BLaER1 (cell line): ENCODE results near the gene AMDHD2.

Source experiments
- H3K27ac ChIP-seq: shearing (Covaris generic); formaldehyde crosslinking; 2 replicates; pipeline ENCODE4 v1.8.1; 2022
- H3K27me3 ChIP-seq: shearing (Covaris generic); formaldehyde crosslinking; 2 replicates; pipeline ENCODE4 v1.8.1; 2022
- H3K36me3 ChIP-seq: shearing (Covaris generic); formaldehyde crosslinking; 2 replicates; pipeline ENCODE4 v1.8.1; 2022
- H3K4me1 ChIP-seq: shearing (Covaris generic); formaldehyde crosslinking; 2 replicates; pipeline ENCODE4 v1.8.1; 2022
- H3K4me2 ChIP-seq: shearing (Covaris generic); formaldehyde crosslinking; 2 replicates; pipeline ENCODE4 v1.8.1; 2022
- H3K4me3 ChIP-seq: shearing (Covaris generic); formaldehyde crosslinking; 2 replicates; pipeline ENCODE4 v1.8.1; 2022
- H3K9ac ChIP-seq: shearing (Covaris generic); formaldehyde crosslinking; 2 replicates; pipeline ENCODE4 v1.8.1; 2022
- H3K9me3 ChIP-seq: shearing (Covaris generic); formaldehyde crosslinking; 2 replicates; pipeline ENCODE4 v1.8.1; 2022
- H4K20me1 ChIP-seq: shearing (Covaris generic); formaldehyde crosslinking; 2 replicates; pipeline ENCODE4 v1.8.1; 2022
- Cebpa-rat ChIP-seq: shearing (Covaris generic); IDR thresholded peaks from 2 replicates; pipeline ENCODE4 v1.8.1; 2022

The AMDHD2 gene

DNA sequence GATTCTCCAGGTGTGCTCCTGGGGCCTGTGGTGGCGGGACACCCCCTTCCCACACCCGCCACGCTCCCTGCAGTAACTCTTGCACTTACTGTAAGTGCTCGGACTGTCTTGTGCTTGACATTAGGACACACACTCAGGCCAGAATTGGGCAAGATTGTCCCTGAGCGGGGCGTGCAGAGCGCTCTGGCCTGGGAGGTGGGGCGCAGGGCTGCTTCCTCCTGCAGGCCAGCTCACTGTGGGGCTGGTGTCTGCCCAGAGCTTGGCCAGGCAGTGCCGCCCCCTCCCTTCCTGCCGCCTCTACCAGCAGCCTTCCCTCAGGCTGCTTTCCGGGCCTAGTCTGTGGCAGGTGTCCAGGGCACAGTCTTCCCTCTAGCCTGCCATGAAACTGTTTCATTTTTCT lies 12.5 kb upstream of the AMDHD2 start:
- H4K20me1 ChIP-seq, result peaks cover 15% of the 10 kb centered on the region
- H3K4me3 ChIP-seq, result no peak overlapping the region
- peak overlapping the region; percentile 40; the same call in 1 of the 2 replicates for H3K4me2 ChIP-seq
- H3K9ac ChIP-seq, result peak overlapping the region; percentile 57
- no peaks in the 10 kb centered on the region for H3K9me3 ChIP-seq
- H3K4me1 ChIP-seq, result peaks cover 58% of the 10 kb centered on the region
- H3K27ac ChIP-seq, result peak overlapping the region; percentile 60; the same call in 1 of the 2 replicates
- H3K27me3 ChIP-seq, result no peaks in the 10 kb centered on the region
- H3K36me3 ChIP-seq, result peaks cover 25% of the 10 kb centered on the region; the same call in 1 of the 2 replicates
- no peak for TF ChIP-seq Cebpa-rat

DNA sequence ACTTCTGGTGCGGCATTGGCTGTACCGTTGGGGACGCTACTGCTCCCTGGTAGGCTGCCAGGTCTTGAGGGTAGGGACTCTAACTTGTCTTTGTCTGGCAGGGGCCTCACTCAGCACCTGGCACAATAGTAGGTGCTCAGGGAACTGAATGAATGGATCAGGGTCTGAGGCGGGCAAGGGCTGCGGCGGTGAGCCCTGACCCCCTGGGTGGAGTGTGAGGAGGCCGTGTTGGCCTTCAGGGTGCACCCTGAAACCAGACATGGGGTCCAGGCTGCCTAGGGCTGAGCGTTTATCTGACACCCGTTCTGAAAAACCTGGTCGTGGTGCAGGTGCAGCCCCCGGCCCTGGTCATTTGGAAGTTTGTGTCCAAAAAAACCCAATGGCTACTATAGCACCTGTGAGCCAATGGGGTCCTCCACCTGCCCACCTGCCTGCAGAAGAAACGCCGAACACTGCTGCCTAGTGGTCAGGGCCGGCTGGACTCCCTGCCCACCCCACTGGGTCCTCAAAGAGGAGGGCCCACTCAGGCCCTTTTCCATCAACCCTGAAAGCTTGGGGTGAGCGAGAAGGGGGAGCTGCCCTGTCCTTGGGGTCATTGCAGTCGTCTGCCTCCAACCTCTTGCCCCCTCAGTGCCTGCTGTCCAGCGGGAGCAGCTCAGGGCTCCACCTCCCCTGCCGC lies 11.3 kb upstream of the AMDHD2 start:
- H3K4me3 ChIP-seq, result no peak overlapping the region
- no peak overlapping the region for H3K9ac ChIP-seq
- H3K9me3 ChIP-seq, result no peaks in the 10 kb centered on the region
- H3K27me3 ChIP-seq, result no peaks in the 10 kb centered on the region
- peaks cover 63% of the 10 kb centered on the region for H3K4me1 ChIP-seq
- no peak overlapping the region for H3K27ac ChIP-seq
- no peak for TF ChIP-seq Cebpa-rat
- peaks cover 11% of the 10 kb centered on the region; the same call in 1 of the 2 replicates for H4K20me1 ChIP-seq
- no peak overlapping the region for H3K4me2 ChIP-seq
- H3K36me3 ChIP-seq, result peaks cover 22% of the 10 kb centered on the region; the same call in 1 of the 2 replicates

DNA sequence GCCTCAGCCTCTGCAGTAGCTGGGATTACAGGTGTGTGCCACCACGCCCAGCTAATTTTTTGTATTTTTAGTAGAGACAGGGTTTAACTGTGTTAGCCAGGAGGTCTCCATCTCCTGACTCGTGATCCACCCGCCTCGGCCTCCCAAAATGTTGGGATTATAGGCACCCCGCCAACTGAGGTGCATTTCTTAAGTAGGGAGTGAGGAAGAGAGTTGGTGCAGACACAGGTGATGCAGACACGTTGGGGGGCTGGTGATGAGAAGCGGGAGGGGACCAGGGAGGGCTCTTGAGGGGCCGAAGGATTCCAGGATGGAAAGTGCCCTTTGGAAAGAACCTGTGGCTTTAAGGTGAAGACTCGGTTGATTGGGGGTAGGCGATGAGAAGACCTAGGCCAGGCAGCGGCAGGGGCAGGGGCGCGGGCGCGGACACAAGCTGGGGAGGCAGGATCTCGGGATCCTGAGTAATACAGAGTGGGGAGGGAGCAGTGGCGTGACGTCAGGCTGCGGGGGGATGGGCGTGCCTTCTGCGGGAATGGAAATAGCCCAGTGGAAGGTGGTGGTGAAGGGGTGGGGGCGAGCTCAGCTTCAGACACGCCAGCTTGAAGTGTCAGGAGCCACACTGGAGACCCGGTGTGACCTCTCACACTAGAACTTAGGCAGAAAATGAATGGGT lies 8.9 kb upstream of the AMDHD2 start:
- Histone ChIP-seq H3K27ac (no peak overlapping the region), H4K20me1 (peaks cover 30% of the 10 kb centered on the region), H3K27me3 (no peaks in the 10 kb centered on the region), H3K9ac (no peak overlapping the region), H3K4me2 (no peak overlapping the region), H3K9me3 (no peaks in the 10 kb centered on the region), H3K4me3 (no peak overlapping the region), H3K36me3 (peaks cover 18% of the 10 kb centered on the region), H3K4me1 (peaks cover 79% of the 10 kb centered on the region)
- no peak for TF ChIP-seq Cebpa-rat

DNA sequence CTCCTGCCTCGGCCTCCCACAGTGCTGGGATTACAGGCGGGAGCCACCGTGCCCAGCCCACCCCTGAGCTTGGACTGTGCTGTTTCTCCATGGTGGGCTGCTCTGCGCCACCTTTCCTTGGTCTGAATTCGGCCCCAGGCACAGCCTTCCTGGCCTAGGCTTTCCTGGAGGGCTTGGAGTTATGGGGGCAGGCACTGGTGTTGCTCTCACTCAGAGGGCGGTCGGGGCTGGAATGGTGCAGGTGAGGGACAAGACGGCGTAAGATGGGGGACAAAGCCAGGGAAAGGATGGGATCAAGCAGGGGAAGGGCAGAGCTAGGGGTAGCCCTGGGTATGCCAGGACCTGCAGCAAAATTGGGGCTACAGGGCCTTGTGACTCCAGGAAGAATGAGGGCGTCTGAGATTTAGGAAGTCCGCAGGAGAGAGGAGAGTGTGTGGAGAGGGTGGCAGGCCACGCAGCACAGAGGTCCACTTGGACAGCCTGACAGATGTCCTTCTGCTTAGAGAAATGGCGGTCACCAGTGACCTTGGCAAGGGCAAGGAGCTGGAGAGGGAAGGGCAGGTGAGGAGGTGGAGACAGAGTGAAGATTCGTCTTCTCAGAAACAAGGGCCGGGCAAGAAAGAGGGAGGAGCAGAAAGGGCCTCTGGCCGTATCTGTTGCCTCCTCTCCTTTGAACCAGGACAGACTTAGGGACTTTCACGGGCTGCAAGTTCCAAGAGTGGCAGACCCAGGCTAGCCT lies 8.0 kb upstream of the AMDHD2 start:
- Histone ChIP-seq H3K36me3 (peaks cover 18% of the 10 kb centered on the region), H3K4me1 (peaks cover 81% of the 10 kb centered on the region), H3K27ac (peak overlapping the region; percentile 99), H3K4me2 (peak overlapping the region; percentile 100), H3K27me3 (no peaks in the 10 kb centered on the region), H4K20me1 (peaks cover 35% of the 10 kb centered on the region), H3K9ac (peak overlapping the region; percentile 98; the same call in 1 of the 2 replicates), H3K9me3 (no peaks in the 10 kb centered on the region), H3K4me3 (no peak overlapping the region)
- no peak for TF ChIP-seq Cebpa-rat

DNA sequence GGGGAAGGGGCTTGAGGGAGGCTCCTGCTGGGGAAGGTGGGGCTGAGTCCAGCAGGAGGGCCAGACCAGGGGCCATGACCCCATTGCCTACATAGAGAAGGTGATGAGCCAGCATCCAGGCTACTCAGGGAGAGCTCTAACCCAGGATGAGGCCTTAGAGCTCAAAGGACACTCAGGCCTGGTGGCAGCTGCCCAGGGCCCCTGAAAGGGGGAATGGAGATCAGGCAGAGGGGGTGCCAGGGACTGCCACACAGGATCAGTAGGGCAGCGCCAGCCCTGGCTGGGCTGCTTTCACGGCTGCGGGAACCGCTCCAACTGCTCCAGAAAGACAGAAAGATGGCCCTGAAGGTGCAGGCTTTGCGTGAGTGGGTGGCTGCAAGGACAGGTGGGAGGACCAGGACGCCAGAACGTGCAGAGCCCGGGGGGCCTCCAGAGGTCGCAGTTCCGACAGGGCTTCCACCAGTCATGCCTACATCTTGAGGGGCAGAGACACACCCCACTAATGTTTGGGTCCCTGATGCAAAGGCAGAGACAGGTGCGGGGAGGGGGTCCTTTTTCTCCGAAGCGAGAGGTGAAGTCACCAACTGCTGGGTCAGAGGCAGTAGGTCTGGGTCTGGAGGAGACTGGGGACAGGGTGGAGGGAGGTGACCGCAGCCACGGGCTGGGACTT lies 7.3 kb upstream of the AMDHD2 start:
- peak overlapping the region; percentile 100 for H3K4me2 ChIP-seq
- H4K20me1 ChIP-seq, result peaks cover 35% of the 10 kb centered on the region
- no peak for TF ChIP-seq Cebpa-rat
- peak overlapping the region; percentile 99 for H3K27ac ChIP-seq
- no peaks in the 10 kb centered on the region for H3K9me3 ChIP-seq
- peaks cover 77% of the 10 kb centered on the region for H3K4me1 ChIP-seq
- peaks cover 12% of the 10 kb centered on the region for H3K36me3 ChIP-seq
- H3K27me3 ChIP-seq, result no peaks in the 10 kb centered on the region
- peak overlapping the region; percentile 92 for H3K4me3 ChIP-seq
- H3K9ac ChIP-seq, result peak overlapping the region; percentile 98

DNA sequence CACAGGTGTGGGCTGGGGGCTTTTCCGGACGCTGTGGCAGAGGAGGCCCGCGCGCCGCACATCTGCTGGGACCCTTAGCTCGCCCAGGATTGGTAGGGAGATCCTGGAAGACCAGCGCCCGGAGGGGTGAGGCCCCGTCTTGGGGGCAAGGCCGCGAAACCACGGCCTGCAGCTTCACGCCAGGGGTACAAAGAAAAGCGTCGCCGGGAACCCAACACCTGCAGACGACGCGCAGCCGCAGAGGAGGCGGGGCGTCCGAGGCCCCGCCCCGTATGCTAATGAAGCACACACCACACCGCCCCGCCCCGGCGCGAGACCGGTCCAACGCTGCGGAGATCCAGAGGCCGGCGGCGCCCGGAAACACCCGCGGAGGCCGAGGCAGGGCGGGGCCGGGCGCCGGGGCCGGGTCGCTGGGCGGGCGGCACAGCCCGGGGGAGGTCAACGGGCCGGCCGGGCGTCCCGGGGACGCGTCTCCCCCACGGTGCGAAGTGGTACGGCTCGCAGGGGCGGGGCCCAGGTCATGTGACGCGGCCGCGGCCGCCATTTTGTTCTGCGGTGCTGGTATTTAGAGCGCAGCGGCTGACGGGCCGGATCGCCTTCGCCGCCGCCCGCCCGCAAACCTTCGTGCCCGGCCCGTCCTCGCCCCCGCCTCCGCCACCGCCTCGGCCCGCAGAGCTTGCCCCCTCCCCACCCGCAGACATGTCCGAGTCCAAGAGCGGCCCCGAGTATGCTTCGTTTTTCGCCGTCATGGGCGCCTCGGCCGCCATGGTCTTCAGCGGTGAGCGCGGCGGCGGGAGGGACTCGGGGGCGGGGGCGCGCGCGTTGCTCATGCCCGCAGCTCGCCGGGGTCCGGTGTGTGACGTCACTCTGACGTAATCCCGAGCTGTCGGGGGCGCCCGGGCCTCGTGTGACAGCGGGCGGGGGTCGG lies 6.5 kb upstream of the AMDHD2 start, which contains the start of gene ATP6V0C:
TSS of gene ATP6V0C (plus strand) at position 548 of the 928 bp plus-strand sequence. CDS start at position 700, 152 bp downstream.
- H3K27ac ChIP-seq, result peak within 1 kb of the TSS; percentile 99
- peaks cover 43% of the 10 kb centered on the region for H4K20me1 ChIP-seq
- peaks cover 73% of the 10 kb centered on the region for H3K4me1 ChIP-seq
- peak within 1 kb of the TSS; percentile 92 for H3K4me3 ChIP-seq
- H3K9me3 ChIP-seq, result no peaks in the 10 kb centered on the region
- H3K9ac ChIP-seq, result peak within 1 kb of the TSS; percentile 98
- peaks cover 17% of the 10 kb centered on the region for H3K36me3 ChIP-seq
- TF ChIP-seq Cebpa-rat, result no peak
- H3K27me3 ChIP-seq, result no peaks in the 10 kb centered on the region
- H3K4me2 ChIP-seq, result peak within 1 kb of the TSS; percentile 100

DNA sequence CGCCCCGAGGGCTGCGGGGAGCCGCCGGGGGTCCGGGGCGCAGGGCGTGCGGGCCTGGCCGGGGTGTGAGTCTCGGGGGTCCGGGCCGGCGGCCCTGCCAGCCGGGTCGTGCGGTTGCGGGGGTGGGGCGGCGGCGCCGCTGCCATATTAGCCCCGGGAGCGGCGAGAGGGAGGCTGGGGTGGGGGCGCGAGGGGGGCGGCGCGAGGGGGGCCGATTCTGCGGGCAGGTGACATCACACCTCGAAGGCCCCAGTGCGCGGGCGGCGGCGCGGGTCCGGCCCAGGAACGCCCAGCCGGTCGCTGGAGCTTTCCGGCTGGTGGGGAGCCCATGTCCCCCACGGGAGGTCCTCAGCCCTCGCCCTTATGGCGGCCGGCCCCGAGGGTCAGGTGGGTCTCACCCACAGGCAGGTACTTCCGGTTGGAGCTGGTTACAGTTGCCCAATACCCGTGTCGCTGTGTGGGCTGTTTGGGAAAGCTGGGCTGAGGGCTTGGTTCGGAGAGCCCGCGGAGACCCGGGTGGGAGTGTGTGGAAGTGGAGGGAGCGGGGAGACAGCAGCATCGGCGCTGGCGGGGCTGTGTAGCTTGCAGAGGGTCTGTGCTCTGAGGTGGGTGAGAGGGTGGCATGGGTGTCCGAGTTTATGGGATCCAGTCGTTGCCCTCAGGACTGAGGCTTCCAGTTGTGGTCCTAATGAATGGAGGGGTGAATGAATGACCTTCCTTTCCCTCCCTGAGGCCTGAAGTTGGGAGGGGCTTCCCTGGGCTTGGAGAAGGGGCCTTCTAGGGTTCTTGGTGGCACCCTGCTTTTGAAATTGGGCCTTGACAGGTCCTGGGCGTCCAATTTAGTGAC lies 5.6 kb upstream of the AMDHD2 start:
- Histone ChIP-seq H3K4me3 (peak overlapping the region; percentile 92), H3K27ac (peak overlapping the region; percentile 99), H3K9me3 (no peaks in the 10 kb centered on the region), H3K27me3 (no peaks in the 10 kb centered on the region), H3K36me3 (peaks cover 26% of the 10 kb centered on the region), H3K4me2 (peak overlapping the region; percentile 100), H3K4me1 (peaks cover 75% of the 10 kb centered on the region), H3K9ac (peak overlapping the region; percentile 98), H4K20me1 (peaks cover 52% of the 10 kb centered on the region)
- TF ChIP-seq Cebpa-rat, result no peak
